ENCODE data around the gene CPPED1.
"Not testable (repeated sequence)": the region's sequence is repeated elsewhere in the genome, so short reads cannot be mapped to it uniquely, and the experiment has no call there.

CPPED1 gene

DNA sequence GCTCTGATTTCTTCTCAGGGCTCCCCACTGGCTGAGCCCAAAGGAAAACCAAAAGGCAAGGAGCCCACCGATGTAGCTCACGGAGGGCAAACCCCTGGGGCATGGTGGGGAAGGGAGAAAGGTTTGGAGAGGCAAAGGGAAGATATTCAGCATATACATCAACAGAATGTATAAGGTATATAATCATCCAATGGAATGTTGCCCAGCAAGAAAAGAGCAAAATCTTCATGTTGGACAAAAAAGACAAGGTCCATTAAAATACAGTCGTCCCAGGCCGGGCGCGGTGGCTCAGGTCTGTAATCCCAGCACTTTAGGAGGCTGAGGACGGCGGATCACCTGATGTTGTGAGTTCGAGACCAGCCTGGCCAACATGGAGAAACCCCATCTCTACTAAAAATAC, 1.6 kb downstream of the CPPED1 start:
- DNase-seq (ENCODE audit: low read depth), result no peak

DNA sequence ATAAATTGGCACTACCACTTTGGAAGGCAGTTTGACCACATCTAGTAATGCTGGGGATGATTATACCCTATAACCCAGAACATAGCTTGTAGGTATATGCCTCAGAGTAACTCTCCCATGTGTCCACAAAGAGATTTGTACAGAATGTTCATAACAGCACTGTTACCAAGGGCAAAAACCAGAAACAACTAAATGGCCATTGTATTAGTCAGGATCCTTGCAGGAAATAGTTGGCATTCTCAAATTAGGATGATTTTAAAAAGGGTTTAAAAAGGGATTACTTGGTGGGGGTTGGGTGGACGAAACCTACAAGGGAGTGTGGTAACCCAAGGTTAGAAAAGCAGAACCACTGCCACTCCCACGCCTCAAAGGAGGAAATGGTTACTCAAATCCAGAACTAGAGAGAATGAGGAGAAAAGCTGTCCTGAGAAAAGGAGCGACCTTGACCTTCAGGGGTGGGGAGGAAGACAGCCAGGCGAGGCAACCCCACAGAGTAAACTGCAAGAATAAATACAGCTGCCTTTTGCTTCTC, 2.1 kb downstream of the CPPED1 start:
- DNase-seq (ENCODE audit: low read depth), result no peak

DNA sequence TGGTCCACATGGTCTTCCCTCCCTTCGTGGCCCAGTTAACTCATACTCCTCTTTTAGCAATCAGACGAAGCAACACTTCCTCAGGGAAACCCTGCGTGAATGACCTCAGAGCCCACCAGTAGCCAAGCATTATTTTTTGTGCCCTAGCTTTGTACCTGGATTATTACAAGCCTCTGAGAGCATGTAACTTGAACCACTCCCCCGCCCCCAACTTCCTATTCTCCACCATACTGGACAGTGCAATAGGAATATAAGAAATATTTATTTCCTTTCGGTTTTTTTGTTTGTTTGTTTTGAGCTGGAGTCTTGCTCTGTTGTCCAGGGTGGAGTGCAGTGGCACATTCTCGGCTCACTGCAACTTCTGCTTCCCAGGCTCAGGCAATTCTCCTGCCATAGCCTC, 2.9 kb downstream of the CPPED1 start:
- no peak for DNase-seq (ENCODE audit: low read depth)

DNA sequence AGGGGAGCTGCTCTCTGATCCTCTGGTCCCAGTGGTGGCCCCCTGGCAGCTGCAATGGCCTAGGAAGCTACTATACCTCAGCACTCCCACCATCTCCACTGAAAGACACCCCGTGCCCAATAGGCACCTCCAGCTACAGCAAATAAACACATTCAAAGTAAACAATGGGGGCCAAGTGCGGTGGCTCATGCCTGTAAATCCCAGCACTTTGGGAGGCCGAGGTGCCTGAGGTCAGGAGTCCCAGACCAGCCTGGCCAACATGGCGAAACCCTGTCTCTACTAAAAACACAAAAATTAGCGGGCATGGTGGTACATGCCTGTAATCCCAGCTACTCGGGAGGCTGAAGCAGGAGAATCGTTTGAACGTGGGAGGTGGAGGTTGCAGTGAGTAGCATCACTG, 3.7 kb downstream of the CPPED1 start:
- not testable (repeated sequence) for DNase-seq (ENCODE audit: low read depth)

DNA sequence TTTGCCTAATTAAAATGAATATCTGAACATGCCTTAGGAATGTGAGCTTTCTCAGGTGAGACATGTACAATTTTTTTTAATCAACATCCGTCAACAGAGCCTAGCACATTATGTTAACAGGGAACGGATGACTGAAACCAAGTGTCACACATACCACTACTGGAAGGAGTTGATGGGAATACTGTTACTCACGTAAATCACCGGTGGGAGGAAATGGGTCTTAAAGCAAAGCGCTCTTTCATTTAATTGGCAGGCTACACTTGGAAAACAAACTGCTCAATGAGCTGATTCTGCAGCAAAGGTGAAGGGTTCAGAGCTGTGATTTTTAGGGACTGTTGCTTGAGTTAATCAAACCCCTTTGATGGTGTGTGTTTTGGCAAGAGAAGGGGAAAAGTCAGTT, 4.8 kb downstream of the CPPED1 start:
- no peak for DNase-seq (ENCODE audit: low read depth)

DNA sequence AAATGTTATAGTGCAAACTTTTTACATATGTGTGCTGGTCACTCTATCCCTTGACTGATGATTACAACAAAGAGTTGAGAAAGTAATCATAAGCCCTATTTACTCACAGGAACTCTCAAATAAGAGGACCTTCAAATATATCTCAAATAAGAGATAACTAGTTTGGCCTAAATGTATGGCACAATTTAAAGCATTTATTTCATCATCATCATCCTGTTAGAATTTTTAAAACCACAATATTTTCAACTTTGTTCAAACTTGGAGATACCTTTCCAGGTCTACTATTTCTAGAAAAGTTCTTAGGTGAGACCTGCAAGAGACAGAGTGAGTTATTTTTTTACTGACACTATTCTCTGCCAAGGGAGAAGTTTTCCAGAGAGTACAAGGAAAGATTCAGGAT, 5.5 kb downstream of the CPPED1 start:
- no peak for DNase-seq (ENCODE audit: low read depth)

DNA sequence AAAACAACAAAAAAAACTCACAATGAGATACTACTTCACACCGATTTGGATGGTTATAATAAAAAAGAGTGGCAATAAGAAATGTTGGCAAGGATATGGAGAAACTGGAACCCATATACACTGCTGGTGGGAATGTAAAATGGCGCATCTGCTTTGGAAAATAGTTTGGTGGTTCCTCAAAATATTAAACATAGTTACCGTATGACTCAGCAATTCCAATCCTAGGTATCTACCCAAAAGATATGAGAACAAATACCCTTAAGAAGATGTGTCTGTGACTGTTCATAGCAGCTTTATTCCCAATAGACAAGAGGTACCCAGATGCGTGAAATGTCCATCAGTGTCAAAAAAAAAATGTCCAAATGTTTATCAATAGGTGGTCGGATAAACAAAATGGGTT, 7.2 kb downstream of the CPPED1 start:
- DNase-seq (ENCODE audit: low read depth), result no peak

DNA sequence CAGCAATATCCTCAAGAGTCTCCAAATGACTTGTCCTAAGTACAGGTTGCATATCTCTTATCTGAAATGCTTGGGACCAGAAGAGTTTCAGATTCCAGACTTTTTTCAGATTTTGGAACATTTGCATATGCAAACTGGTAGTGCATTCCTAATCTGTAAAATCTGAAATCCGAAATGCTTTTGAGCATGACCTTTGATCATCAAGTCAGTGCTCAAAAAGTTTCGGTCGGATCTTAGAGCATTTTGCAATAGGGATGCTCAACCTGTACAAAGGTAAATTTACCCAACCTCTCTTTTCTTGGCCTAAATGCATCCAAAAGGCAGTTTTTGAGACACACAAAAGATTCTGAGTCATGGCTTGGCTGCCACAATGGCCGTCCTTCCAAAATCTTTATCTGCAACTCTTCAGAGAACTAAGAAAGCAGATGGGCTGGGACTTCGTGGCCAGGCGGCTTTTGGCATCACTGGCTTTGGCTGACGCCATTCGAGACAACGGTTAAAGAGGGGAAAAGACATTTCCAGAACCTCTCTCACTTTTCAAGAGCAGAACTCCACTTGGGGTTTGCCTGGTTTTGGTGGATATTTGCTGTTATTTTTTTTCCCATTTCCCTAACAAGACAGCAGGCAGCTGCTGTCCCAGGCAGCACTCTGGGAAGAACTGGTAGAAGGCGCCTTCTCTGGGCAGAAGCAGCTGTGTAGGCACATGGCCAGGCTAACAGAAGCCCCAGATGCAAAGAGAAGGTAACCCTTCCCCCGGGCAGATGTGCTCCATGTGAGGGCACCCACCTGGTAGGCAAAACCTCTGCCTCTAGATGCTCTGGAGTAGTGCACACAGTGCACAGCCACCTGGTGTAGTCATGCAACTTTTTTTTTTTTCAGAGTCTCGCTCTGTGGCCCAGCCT, 8.9 kb downstream of the CPPED1 start:
- no peak for DNase-seq (ENCODE audit: low read depth)

DNA sequence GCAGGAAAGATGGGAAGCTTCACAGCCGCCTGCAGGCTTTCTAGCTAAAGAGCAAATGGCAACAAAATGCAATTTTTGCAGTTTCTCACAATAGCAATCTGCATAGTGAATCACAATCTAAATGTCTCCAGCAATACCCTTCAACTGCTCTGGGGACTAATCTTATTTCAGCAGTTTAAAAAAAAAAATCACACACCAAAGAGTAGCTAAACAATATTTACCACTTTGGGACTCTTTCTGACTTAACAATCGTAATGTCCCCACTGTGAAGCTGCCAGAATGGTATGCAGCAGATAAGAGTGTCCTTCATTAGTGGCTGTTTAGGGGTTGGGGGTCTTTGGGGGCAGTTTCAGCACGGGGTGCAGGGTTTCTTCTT, 9.8 kb downstream of the CPPED1 start:
- no peak for DNase-seq (ENCODE audit: low read depth)

DNA sequence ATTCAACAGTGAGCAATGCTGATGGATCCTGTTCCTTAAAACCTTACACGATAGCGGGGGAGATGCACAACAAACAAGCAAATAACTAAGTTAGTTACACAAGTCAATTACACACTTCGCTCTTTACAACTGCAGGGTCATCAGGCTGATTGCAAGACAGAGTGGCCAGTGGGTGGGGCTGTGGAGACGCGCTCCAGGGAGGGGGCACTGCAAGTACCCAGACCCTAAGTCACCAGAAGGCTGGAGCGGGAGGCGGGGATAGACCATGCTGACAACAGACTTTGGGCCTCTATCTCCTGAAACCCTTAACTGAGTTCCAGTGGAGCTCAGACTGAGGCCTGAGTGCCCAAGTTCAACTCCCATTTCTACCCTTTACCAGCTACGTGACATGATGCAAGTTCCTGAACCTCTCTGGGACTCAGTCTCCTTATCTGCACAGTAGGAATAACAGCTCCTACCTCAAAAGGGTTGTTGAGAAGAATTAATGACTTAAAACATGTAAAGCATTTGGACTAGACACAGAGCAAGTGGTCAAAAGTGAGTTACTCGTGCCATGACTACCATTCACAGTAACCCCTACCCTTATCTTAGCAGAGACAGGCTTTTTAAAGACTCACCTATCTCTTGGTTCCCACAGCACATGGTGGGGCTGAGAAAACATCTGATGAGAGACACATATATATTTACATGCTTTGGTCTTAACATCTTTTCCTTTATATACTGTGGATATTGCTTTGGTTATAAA, 10.4 kb downstream of the CPPED1 start:
- DNase-seq (ENCODE audit: low read depth), result no peak

DNA sequence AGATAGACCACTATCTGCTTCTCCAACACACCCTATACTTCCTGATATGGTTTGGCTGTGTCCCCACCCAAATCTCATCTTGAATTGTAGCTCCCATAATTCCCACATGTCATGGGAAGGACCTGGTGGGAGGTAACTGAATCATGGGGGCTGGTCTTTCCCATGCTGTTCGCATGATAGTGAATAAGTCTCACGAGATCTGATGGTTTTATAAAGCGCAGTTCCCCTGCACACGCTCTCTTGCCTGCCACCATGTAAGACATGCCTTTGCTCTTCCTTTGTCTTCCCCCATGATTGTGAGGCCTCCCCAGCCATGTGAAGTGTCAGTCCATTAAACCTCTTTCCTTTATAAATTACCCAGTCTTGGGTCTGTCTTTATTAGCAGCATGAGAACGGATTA, 11.2 kb downstream of the CPPED1 start:
- DNase-seq (ENCODE audit: low read depth), result not testable (repeated sequence)

DNA sequence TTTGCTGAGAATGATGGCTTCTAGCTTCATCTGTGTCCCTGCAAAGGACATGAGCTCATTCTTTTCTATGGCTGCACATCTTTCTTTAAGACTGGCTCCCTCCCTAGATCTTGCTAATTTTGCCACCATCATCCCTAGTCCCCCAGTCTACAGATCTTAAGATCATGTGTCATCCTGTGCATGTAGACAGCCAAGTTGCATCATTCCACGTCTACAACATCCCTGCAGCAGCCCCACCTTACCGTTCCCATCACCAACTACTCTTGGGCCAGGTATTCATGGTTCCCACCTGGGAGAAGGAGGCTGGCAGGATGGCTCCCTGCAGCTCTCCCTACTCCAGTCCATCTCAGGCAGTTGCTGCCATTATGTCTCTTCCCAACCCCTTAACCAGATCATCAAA, 12.3 kb downstream of the CPPED1 start:
- no peak for DNase-seq (ENCODE audit: low read depth)

DNA sequence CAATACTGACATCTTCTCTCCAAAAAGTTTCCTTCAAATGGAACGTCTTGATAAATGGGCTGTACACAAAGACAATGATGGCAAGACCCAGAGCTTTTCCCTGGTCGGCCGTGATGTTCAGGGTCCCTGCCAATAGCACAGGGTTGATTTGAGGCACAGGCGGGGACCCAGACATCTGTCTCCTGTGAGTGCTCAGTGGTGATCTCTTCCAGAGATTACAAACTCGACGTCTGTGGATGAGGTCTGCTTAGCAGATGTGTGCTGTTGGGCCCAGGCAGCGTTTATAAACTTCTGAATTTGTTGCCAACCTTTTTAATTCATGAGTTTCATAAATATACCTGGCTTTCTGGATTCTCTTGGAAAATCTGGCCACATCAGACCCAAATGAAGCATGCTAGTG, 14.9 kb downstream of the CPPED1 start:
- no peak for DNase-seq (ENCODE audit: low read depth)

DNA sequence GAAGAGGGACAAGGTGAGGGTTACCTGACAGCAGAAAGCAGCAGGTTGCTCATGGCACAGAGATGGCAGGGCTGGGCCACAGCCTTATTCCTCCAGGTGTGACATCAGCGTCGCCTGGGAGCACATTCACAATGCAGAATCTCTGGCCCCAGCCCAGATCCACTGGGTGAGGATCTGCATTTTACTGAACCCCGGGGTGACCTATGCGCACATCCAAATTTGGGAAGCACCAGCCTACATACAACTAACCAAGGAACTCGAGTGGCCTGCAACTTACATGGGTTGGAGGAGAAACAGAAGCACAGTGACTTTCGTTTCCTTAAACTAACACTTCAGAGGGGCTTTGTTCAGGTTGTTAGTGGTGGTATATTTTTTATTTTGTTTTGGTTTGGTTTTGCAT, 17.6 kb downstream of the CPPED1 start:
- DNase-seq (ENCODE audit: low read depth), result no peak

DNA sequence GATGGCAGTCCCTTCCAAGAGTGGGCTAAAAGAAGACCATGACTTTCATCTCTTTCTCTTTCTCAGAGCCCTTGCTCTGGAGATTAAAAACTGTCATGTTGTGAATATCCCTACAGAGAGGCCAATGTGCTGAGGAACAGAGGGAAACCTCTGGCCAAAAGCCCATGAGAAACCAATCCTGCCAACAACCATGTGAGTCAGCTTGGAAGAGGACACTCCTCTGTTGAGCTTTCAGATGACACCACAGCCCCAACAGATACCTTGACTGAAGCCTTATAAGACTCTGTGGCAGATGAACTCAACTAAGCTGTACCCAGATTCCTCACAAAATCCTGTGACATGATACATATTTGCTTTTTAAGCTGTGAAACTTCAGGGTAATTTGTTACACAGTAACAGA, 19.6 kb downstream of the CPPED1 start:
- no peak for DNase-seq (ENCODE audit: low read depth)

DNA sequence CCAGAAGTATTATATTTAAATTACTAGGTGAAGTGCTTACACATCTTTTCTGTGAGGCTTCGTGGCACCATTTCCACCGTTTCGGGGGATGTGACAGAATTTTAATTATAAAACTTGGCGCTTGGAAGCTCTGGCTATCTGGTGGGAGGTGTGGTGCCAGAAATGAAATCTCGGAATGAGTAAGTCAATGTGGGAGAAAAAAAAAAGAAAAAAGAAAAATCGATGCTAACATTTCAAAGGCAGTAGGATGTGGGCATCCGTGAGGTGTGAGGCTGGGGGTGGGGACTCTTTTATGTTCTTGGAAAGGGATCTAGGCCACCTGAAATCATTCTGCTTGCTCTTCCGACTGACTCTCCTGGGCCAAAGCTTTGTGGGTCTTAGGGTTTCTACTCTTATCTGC, 21.9 kb downstream of the CPPED1 start:
- DNase-seq (ENCODE audit: low read depth), result no peak

DNA sequence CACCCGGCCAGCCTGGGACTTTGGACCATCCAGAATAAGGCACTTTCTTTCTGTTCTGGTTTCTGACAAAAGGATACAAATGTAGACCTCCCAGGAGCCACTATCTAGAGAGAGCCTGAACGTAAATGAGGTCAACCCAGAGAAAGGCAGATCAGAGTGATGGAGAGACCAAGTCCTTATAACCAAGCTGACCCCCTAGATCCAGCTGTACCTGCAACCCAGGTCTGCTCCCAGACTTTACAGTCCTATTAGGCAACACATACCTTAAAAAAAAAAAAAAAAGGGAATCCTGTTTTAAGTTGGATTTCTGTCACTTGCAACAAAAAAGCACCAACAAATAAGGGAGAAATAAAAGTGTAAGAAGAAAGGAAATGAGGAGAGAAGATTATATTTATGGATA, 23.2 kb downstream of the CPPED1 start:
- no peak for DNase-seq (ENCODE audit: low read depth)

DNA sequence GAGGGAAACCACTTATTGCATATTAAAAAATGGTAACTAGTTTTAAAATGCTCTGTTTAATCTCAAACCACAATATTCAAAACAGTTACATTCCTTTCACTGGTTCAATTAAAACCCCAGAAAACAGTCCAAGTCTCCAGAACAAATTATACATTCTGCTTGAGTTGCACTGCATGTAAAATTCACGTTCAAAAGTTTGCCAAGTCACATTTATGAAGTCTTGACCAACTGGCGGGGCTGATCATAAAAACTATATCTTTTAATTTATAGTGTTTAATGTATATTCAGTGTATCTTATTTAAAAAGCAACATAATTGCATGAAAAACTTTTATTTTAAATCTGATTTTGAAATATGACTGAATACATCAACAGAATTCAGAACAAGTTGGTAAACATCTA, 25.0 kb downstream of the CPPED1 start:
- DNase-seq (ENCODE audit: low read depth), result no peak

DNA sequence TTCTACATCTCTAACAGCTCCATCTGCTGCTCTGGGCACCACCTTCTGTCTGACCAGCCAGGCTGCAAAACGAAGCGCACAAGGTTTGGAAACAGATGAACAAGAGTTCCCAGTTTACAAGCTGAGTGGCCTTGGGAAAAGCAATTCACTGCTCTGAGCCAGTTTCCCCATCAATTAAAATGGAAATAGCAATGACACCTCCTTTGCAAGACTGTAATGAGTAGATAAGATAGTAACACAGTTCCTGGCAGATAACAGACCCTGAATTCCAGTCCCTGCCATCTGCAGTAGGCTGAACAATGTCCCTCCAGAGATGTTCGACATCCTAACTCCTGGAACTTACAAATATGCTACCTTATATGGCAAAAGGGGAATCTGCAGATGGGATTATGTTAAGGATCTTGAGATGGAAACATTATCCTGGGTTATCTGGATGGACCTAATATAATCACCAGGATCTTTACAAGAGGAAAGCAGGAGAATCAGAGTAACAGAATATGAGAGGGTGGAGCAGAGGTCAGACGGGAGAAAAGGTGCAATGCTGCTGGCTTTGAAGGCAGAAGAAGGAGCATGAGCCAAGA, 27.9 kb downstream of the CPPED1 start:
- DNase-seq (ENCODE audit: low read depth), result no peak

DNA sequence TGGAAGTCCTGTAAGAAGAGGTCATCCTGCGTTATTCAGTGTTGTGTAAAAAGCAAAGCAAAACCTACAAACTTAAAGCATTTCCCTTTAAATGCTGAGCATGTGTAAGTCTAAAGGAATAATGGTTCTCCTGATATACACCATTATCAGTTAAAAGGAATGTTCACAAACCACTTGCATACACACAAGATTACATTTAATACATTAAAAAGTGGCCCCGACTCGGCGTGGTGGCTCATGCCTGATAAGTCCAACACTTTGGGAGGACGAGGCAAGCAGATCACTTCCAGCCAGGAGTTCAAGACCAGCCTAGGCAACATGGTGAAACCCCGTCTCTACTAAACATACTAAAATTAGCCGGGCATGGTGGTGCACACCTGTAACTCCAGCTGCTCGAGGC, 30.5 kb downstream of the CPPED1 start:
- no peak for DNase-seq (ENCODE audit: low read depth)

DNA sequence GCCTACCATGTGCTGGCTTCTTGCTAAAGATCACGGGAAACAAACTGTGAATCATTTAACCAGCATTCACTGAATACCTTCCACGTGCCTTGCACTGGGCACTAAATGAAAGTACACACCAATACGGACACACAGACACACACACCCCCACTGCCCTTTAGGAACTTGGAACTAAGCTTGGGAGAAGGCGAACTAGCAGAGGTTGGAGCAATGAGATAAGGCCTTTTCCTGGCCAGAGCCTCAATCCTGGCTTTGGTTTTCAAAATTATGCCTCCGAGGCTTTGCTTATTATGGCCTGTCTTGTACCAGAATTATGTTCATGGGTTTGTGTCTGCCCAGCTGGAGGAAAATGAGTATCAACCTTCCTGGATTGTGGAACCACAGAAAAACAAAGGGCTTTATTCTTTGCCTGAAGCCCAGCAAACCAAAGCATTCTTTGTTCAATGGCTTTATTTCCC, 32.3 kb downstream of the CPPED1 start:
- no peak for DNase-seq (ENCODE audit: low read depth)

DNA sequence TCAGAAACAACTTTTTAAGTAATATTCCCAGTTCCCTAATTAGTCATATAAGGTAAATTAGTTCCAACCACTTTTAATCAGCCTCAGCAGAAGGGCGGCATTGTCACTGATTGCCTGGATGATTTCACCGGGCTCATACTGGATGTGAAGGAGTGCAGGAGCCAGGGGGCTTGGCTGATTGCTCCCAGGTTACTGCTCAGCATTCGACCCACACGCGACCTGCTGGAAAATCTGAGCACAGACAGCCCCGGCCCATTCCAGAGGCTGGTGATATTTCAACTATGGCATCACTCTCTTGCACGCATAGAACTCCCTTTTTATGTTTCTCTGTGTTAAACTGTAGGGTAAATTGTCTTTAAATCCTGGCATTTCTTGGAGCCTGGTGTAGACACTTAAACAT, 34.2 kb downstream of the CPPED1 start:
- no peak for DNase-seq (ENCODE audit: low read depth)

DNA sequence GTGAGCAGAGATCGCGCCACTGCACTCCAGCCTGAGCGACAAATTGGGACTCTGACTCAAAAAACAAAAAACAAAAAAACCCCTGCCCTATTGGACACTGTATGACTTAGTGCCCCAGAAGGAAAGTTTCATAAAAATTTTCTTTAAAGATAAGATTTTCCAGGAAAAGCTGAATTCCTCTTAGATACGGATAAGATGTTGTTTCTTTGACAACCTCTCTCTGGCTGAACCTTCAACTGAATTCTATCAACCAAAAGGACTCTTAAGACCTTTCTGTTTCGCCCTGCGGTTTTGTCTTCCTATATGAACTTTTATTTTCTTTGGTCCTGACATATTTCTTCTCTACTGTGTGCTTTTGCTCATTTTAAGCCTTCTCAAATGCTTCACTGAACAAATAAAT, 35.8 kb downstream of the CPPED1 start:
- no peak for DNase-seq (ENCODE audit: low read depth)

All from stimulated activated CD8-positive, alpha-beta memory T cell treated with anti-CD3 and anti-CD28 coated beads, Interleukin-7, amount 100 ng/mL, for 24 hours (primary cell).